ENCODE data around the gene SMIM26. TPM values are rescaled to one million over a fixed set of nuclear protein-coding genes. Genes with fewer than 3 reads are reported as not detected.
"Not testable (repeated sequence)": the region's sequence is repeated elsewhere in the genome, so short reads cannot be mapped to it uniquely, and the experiment has no call there.

Gene SMIM26
- 100 to 1,000 TPM; 106 to 205 (median 156) TPM for polyA plus RNA-seq
- long read RNA-seq, donor 1, transcript SMIM26-202 (2 exons, 575 nt) = major isoform, 148 of 202 reads
- long read RNA-seq, donor 1, transcript SMIM26-201 (2 exons, 505 nt) = minor isoform, 53 of 202 reads
- long read RNA-seq, donor 1, partial matches to known transcripts = 0 of 202 reads
- long read RNA-seq, donor 1, other reads (novel, unspliced or antisense) = 0 of 202 reads
- long read RNA-seq, donor 2, transcript SMIM26-201 (2 exons, 505 nt) = minor isoform, 14 of 57 reads
- long read RNA-seq, donor 2, transcript SMIM26-202 (2 exons, 575 nt) = major isoform, 36 of 57 reads
- long read RNA-seq, donor 2, partial matches to known transcripts = 7 of 57 reads
- long read RNA-seq, donor 2, other reads (novel, unspliced or antisense) = 0 of 57 reads
- long read RNA-seq, donor 3, transcript SMIM26-201 (2 exons, 505 nt) = minor isoform, 19 of 75 reads
- long read RNA-seq, donor 3, transcript SMIM26-202 (2 exons, 575 nt) = major isoform, 46 of 75 reads
- long read RNA-seq, donor 3, partial matches to known transcripts = 10 of 75 reads
- long read RNA-seq, donor 3, other reads (novel, unspliced or antisense) = 0 of 75 reads
- long read RNA-seq, donor 4, partial matches to known transcripts = 0 of 2 reads
- long read RNA-seq, donor 4, other reads (novel, unspliced or antisense) = 0 of 2 reads
- long read RNA-seq, donor 5, transcript SMIM26-201 (2 exons, 505 nt) = minor isoform, 5 of 29 reads
- long read RNA-seq, donor 5, transcript SMIM26-202 (2 exons, 575 nt) = major isoform, 24 of 29 reads
- long read RNA-seq, donor 5, partial matches to known transcripts = 0 of 29 reads
- long read RNA-seq, donor 5, other reads (novel, unspliced or antisense) = 0 of 29 reads
- long read RNA-seq, donor 6, transcript SMIM26-201 (2 exons, 505 nt) = minor isoform, 20 of 84 reads
- long read RNA-seq, donor 6, transcript SMIM26-202 (2 exons, 575 nt) = major isoform, 57 of 84 reads
- long read RNA-seq, donor 6, partial matches to known transcripts = 7 of 84 reads
- long read RNA-seq, donor 6, other reads (novel, unspliced or antisense) = 0 of 84 reads
- long read RNA-seq, donor 7, transcript SMIM26-201 (2 exons, 505 nt) = minor isoform, 42 of 139 reads
- long read RNA-seq, donor 7, transcript SMIM26-202 (2 exons, 575 nt) = major isoform, 97 of 139 reads
- long read RNA-seq, donor 7, partial matches to known transcripts = 0 of 139 reads
- long read RNA-seq, donor 7, other reads (novel, unspliced or antisense) = 0 of 139 reads
- long read RNA-seq, donor 8, transcript SMIM26-202 (2 exons, 575 nt) = major isoform, 7 of 7 reads
- long read RNA-seq, donor 8, partial matches to known transcripts = 0 of 7 reads
- long read RNA-seq, donor 8, other reads (novel, unspliced or antisense) = 0 of 7 reads
- long read RNA-seq, donor 9, transcript SMIM26-202 (2 exons, 575 nt) = major isoform, 24 of 26 reads
- long read RNA-seq, donor 9, partial matches to known transcripts = 0 of 26 reads
- long read RNA-seq, donor 9, other reads (novel, unspliced or antisense) = 0 of 26 reads
- long read RNA-seq, donor 10, transcript SMIM26-202 (2 exons, 575 nt) = major isoform, 65 of 104 reads
- long read RNA-seq, donor 10, transcript SMIM26-201 (2 exons, 505 nt) = minor isoform, 32 of 104 reads
- long read RNA-seq, donor 10, partial matches to known transcripts = 6 of 104 reads
- long read RNA-seq, donor 10, other reads (novel, unspliced or antisense) = 0 of 104 reads

GRCh38 chr20:18566892-18567738 lies at the start of gene SMIM26:
Gene SMIM26, plus strand, starts transcription at chr20:18567432. Its CDS starts 47 bp downstream, at chr20:18567479.
- peaks cover 2 to 24% (median 12%) of the 10 kb centered on the region in 3 donors for H3K36me3 ChIP-seq (ENCODE audit: control insufficient read depth in 3 of 3, insufficient read depth in 2 of 3, low read depth in 1 of 3, low read length in 3 of 3)
- peak within 1 kb of the TSS; percentile 50 to 96 (median 70) for H3K27ac ChIP-seq (ENCODE audit: low read depth in 1 of 3, low read length in 2 of 3)
- peak within 1 kb of the TSS; percentile 49 to 78 (median 62) for H3K4me3 ChIP-seq (ENCODE audit: low read depth in 1 of 3, low read length in 3 of 3)
- H3K27me3 ChIP-seq (ENCODE audit: control insufficient read depth in 3 of 3, insufficient read depth in 3 of 3, low read length in 3 of 3) = no peaks in the 10 kb centered on the region
- no peaks in the 10 kb centered on the region for H3K4me1 ChIP-seq (ENCODE audit: control insufficient read depth in 3 of 3, insufficient read depth in 2 of 3, low read depth in 1 of 3, low read length in 2 of 3)
- no peaks in the 10 kb centered on the region for H3K9me3 ChIP-seq (ENCODE audit: control insufficient read depth in 2 of 2, insufficient read depth in 1 of 2, low read depth in 1 of 2, low read length in 1 of 2)
- FAIRE-seq (no peak), DNase-seq (peak; percentile 96 to 98)
- WGBS, 3 donors = 0 to 1% (median 0%) methylated on average over 47 to 51 of the region's 51 CpGs

DNA sequence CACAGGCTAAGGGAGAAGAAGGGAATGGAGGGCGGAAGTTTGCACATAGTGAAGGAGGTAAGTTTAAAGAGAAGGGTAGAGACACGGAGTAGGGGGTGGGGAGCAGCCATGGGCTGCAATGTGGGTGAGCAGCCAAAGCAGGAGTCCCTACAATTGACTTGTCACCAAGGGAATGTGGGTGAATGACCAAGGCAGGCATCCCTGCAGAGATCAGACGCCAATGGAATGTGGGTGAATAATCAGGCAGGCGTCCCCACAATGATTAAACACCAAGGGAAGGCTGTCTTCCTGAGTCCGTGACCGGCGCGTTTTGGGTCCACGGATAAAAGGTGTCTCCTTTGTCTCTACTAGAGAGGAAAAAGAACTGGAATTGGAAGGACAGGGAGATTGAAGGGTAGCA lies 45.2 kb upstream of the SMIM26 start:
- not testable (repeated sequence) for H3K4me1 ChIP-seq (ENCODE audit: control insufficient read depth in 3 of 3, insufficient read depth in 2 of 3, low read depth in 1 of 3, low read length in 2 of 3); H3K9me3 ChIP-seq (ENCODE audit: control insufficient read depth in 2 of 2, insufficient read depth in 1 of 2, low read depth in 1 of 2, low read length in 1 of 2); DNase-seq; H3K27me3 ChIP-seq (ENCODE audit: control insufficient read depth in 3 of 3, insufficient read depth in 3 of 3, low read length in 3 of 3); H3K27ac ChIP-seq (ENCODE audit: low read depth in 1 of 3, low read length in 2 of 3); FAIRE-seq; H3K4me3 ChIP-seq (ENCODE audit: low read depth in 1 of 3, low read length in 3 of 3)
- 95 to 98% (median 95%) methylated on average over 9 of the region's 9 CpGs for WGBS, 3 donors
- H3K36me3 ChIP-seq (ENCODE audit: control insufficient read depth in 3 of 3, insufficient read depth in 2 of 3, low read depth in 1 of 3, low read length in 3 of 3) = peaks cover 10 to 42% (median 16%) of the 10 kb centered on the region in 3 donors

DNA sequence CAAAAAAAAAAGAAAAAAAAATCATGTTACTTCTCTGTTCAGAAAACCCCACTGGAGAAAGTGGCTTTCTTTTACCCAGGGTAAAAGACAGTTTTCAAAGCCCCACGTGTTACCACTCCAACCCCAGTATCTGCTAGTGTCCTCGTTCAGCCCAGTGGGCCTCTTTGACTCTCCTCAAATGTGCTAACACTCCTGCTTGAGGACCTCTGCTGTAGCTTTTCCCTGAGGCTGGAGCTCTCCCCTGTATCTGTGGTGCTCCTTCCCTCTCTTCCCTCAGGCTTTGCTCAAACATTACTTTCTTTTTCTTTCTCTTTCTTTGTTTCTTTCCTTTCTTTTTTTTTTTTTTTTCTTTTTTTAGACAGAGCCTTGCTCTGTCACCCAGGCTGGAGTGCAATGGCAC lies 44.2 kb upstream of the SMIM26 start:
- 88 to 100% (median 89%) methylated on average over 2 of the region's 2 CpGs for WGBS, 3 donors

DNA sequence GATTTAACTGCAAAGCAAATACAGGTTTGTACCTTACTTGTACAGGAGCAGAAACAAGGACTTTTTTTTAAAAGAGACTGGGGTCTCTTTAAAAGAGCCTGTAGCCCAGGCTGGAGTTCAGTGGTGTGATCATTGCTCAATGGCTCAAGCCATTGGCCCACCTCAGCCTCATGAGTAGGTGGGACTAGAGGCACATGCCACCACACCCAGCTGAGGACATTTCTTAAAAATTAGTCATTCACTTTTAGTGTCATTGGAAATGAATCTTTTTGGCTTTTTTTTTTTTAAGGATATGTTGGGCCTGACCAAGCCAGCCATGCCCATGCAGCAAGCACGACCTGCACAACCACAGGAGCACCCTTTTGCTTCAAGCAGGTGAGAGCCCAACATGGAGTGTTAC lies 42.6 kb upstream of the SMIM26 start:
- Histone ChIP-seq H3K4me3 (ENCODE audit: low read depth in 1 of 3, low read length in 3 of 3) (no peak overlapping the region), H3K27ac (ENCODE audit: low read depth in 1 of 3, low read length in 2 of 3) (no peak overlapping the region), H3K4me1 (ENCODE audit: control insufficient read depth in 3 of 3, insufficient read depth in 2 of 3, low read depth in 1 of 3, low read length in 2 of 3) (no peaks in the 10 kb centered on the region), H3K9me3 (ENCODE audit: control insufficient read depth in 2 of 2, insufficient read depth in 1 of 2, low read depth in 1 of 2, low read length in 1 of 2) (no peaks in the 10 kb centered on the region), H3K27me3 (ENCODE audit: control insufficient read depth in 3 of 3, insufficient read depth in 3 of 3, low read length in 3 of 3) (no peaks in the 10 kb centered on the region), H3K36me3 (ENCODE audit: control insufficient read depth in 3 of 3, insufficient read depth in 2 of 3, low read depth in 1 of 3, low read length in 3 of 3) (peaks cover 17 to 59% (median 27%) of the 10 kb centered on the region in 3 donors)
- 91 to 100% (median 92%) methylated on average over 1 of the region's 1 CpG for WGBS, 3 donors
- DNase-seq (no peak), FAIRE-seq (no peak)

More for the DNA sequence above, 44.2 kb upstream of the SMIM26 start:
- Histone ChIP-seq H3K27me3 (ENCODE audit: control insufficient read depth in 3 of 3, insufficient read depth in 3 of 3, low read length in 3 of 3) (no peaks in the 10 kb centered on the region), H3K27ac (ENCODE audit: low read depth in 1 of 3, low read length in 2 of 3) (no peak overlapping the region), H3K4me3 (ENCODE audit: low read depth in 1 of 3, low read length in 3 of 3) (no peak overlapping the region), H3K9me3 (ENCODE audit: control insufficient read depth in 2 of 2, insufficient read depth in 1 of 2, low read depth in 1 of 2, low read length in 1 of 2) (no peaks in the 10 kb centered on the region), H3K36me3 (ENCODE audit: control insufficient read depth in 3 of 3, insufficient read depth in 2 of 3, low read depth in 1 of 3, low read length in 3 of 3) (peaks cover 13 to 50% (median 24%) of the 10 kb centered on the region in 3 donors), H3K4me1 (ENCODE audit: control insufficient read depth in 3 of 3, insufficient read depth in 2 of 3, low read depth in 1 of 3, low read length in 2 of 3) (no peaks in the 10 kb centered on the region)
- FAIRE-seq (no peak), DNase-seq (no peak)

DNA sequence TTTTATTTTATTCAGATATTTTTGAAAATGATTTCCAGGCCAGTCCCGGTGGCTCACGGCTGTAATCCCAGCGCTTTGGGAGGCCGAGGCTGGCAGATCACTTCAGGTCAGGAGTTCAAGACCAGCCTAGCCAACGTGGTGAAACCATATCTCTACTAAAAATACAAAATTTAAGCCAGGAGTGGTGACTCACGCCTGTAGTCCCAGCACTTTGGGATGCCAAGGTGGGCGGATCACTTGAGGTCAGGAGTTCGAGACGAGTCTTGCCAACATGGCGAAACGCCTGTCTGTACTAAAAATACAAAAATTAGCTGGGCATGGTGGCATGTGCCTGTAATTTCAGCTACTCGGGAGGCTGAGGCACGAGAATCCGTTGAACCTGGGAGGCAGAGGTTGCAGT lies 40.5 kb upstream of the SMIM26 start:
- not testable (repeated sequence) for FAIRE-seq
- WGBS, 3 donors = 83 to 85% (median 83%) methylated on average over 14 of the region's 14 CpGs

GRCh38 chr20:18527339-18527738 lies 39.9 kb upstream of the SMIM26 start:
- no peak for FAIRE-seq

More for the DNA sequence above, 40.5 kb upstream of the SMIM26 start:
- not testable (repeated sequence) for H3K4me1 ChIP-seq (ENCODE audit: control insufficient read depth in 3 of 3, insufficient read depth in 2 of 3, low read depth in 1 of 3, low read length in 2 of 3); H3K4me3 ChIP-seq (ENCODE audit: low read depth in 1 of 3, low read length in 3 of 3); H3K27ac ChIP-seq (ENCODE audit: low read depth in 1 of 3, low read length in 2 of 3); H3K9me3 ChIP-seq (ENCODE audit: control insufficient read depth in 2 of 2, insufficient read depth in 1 of 2, low read depth in 1 of 2, low read length in 1 of 2); DNase-seq; H3K27me3 ChIP-seq (ENCODE audit: control insufficient read depth in 3 of 3, insufficient read depth in 3 of 3, low read length in 3 of 3)
- H3K36me3 ChIP-seq (ENCODE audit: control insufficient read depth in 3 of 3, insufficient read depth in 2 of 3, low read depth in 1 of 3, low read length in 3 of 3) = peaks cover 25 to 63% (median 32%) of the 10 kb centered on the region in 3 donors

DNA sequence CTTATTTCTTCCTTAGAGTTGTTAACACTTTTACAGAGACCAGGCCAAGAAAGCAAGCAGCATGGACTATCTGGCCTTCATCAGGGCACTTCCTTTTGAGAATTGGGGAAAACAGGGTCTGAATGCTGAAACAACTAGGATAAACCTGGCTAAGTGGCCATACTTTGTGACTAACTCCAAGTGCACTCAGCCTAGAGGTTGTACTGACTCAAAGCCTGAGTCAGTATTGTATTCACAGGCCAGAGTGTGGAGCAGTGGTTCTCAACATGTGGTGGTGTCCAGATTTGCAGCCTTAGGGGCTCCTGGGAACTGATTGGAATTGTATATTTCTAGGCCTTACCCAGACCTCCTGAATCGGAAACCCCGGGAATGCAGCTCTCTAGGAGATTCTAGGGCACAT lies 39.4 kb upstream of the SMIM26 start:
- 96 to 98% (median 97%) methylated on average over 2 of the region's 2 CpGs for WGBS, 3 donors
- Histone ChIP-seq H3K36me3 (ENCODE audit: control insufficient read depth in 3 of 3, insufficient read depth in 2 of 3, low read depth in 1 of 3, low read length in 3 of 3) (peaks cover 29 to 62% (median 38%) of the 10 kb centered on the region in 3 donors), H3K4me3 (ENCODE audit: low read depth in 1 of 3, low read length in 3 of 3) (no peak overlapping the region), H3K27me3 (ENCODE audit: control insufficient read depth in 3 of 3, insufficient read depth in 3 of 3, low read length in 3 of 3) (no peaks in the 10 kb centered on the region), H3K4me1 (ENCODE audit: control insufficient read depth in 3 of 3, insufficient read depth in 2 of 3, low read depth in 1 of 3, low read length in 2 of 3) (no peaks in the 10 kb centered on the region), H3K9me3 (ENCODE audit: control insufficient read depth in 2 of 2, insufficient read depth in 1 of 2, low read depth in 1 of 2, low read length in 1 of 2) (no peaks in the 10 kb centered on the region), H3K27ac (ENCODE audit: low read depth in 1 of 3, low read length in 2 of 3) (no peak overlapping the region)
- FAIRE-seq = no peak
- DNase-seq = no peak

More at GRCh38 chr20:18527339-18527738, 39.9 kb upstream of the SMIM26 start:
- no peak for DNase-seq
- H3K36me3 ChIP-seq (ENCODE audit: control insufficient read depth in 3 of 3, insufficient read depth in 2 of 3, low read depth in 1 of 3, low read length in 3 of 3) = peaks cover 25 to 62% (median 33%) of the 10 kb centered on the region in 3 donors
- WGBS, 3 donors = 92 to 95% (median 95%) methylated on average over 2 of the region's 2 CpGs
- no peaks in the 10 kb centered on the region for H3K9me3 ChIP-seq (ENCODE audit: control insufficient read depth in 2 of 2, insufficient read depth in 1 of 2, low read depth in 1 of 2, low read length in 1 of 2)
- H3K27me3 ChIP-seq (ENCODE audit: control insufficient read depth in 3 of 3, insufficient read depth in 3 of 3, low read length in 3 of 3) = no peaks in the 10 kb centered on the region
- H3K27ac ChIP-seq (ENCODE audit: low read depth in 1 of 3, low read length in 2 of 3) = no peak overlapping the region
- H3K4me1 ChIP-seq (ENCODE audit: control insufficient read depth in 3 of 3, insufficient read depth in 2 of 3, low read depth in 1 of 3, low read length in 2 of 3) = no peaks in the 10 kb centered on the region
- H3K4me3 ChIP-seq (ENCODE audit: low read depth in 1 of 3, low read length in 3 of 3) = no peak overlapping the region

Data from small intestine (tissue), 16 donors.